G401.6 (cell line): ENCODE results near the gene TMTC1.
"Not testable (repeated sequence)": the region's sequence is repeated elsewhere in the genome, so short reads cannot be mapped to it uniquely, and the experiment has no call there.

ENCODE experiments used
- FAIRE-seq: peaks from 2 replicates; lab custom pipeline; 2012; peaks lifted over from hg19 to GRCh38; lab: Jason Lieb, UNC

Gene TMTC1

GRCh38 chr12:29566441-29566840 lies 217.3 kb downstream of the TMTC1 start:
- FAIRE-seq, result no peak

DNA sequence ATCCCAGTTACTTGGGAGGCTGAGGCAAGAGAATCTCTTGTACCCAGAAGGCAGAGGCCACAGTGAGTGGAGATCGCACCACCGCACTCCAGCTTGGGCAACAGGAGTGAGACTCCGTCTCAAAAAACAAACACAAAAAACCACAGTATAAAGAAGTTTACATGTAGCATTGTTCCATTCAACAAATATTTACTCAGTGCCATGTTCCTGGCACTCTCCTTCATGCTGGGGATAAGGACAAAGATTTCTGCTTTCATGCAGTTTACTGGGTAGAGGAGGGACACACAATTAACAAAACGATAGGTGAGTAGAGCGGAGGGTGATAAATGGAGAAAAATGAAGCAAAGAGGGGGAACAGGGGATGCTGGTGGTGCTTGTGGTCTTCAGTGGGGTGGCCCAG lies 218.0 kb downstream of the TMTC1 start:
- no peak for FAIRE-seq

- FAIRE-seq, result no peak
Measured at GRCh38 chr12:29564925-29565324, 218.8 kb downstream of the TMTC1 start.

GRCh38 chr12:29563636-29564035 lies 220.1 kb downstream of the TMTC1 start:
- no peak for FAIRE-seq

DNA sequence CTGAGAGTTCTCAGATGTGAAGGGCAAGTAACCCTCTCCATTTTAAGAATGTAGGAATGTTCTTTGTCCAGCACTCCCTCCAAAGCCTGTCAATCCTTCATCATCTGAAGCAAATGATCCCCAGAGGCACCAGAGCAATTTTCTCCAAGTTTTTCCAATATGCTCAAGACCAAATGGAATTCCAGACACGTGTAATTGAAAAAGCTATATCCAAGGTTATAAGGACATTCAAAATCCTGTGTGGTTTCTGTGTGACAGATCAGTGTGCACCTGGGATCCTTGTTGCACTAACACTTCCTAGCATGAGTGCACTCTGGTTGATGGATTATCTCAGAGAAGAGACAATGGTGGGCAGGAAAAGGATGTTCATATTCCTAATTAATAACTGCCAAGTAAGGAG lies 220.7 kb downstream of the TMTC1 start:
- no peak for FAIRE-seq

DNA sequence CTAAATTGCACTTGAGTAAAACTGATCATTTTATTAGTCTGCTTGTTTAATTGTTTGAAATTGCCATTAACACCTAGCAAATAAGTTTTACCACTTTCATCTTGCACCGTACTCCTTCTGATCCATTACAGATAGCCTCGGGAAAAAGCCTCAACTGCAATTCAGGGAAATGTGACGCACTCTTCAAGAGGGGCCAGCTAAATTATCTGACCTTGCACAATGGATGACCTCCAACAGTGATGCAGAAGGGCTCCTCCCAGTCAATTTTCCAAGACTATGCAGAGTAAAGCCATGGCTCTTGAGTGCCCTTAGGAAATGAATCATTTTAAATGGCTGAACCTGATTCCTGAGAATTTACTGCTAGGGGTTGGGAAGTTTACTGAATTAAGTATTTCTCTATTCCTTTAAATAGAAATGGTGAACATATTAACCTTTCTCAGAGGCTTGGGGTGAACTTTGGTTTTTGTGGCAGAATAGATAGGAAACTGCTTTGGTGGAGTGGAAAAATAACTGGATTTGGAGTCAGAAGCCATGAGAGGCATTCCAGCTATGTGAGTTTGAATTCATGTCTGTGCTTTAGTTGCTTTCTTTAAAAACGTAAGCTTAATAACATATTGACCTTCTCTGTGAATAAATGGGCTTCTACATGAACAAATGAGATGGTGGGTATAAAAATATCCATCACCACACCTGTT lies 221.5 kb downstream of the TMTC1 start:
- FAIRE-seq, result no peak

DNA sequence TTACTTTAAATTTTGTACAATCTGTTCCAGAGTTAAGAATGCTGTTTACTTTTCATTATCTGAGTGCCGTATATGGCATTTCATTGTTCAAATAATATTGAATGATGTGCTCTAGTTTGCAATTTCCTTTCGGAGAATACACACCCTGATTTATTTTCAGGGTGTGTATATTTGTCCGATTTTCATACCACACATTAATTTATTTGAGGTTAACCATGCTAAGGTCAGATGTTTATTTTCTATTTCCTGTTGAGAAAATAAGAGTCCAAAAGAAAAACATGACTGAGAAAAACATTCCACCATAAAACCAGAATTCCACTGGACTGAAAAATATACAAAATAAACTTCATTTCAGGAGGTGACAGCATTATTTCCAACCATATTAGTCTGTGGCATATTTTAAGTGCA lies 222.1 kb downstream of the TMTC1 start:
- no peak for FAIRE-seq

- FAIRE-seq, result no peak
Measured at GRCh38 chr12:29559198-29559597, 224.5 kb downstream of the TMTC1 start.

GRCh38 chr12:29556363-29556762 lies 227.4 kb downstream of the TMTC1 start:
- FAIRE-seq, result no peak

- FAIRE-seq, result not testable (repeated sequence)
Measured at GRCh38 chr12:29555451-29555850, 228.3 kb downstream of the TMTC1 start.

- no peak for FAIRE-seq
Measured at GRCh38 chr12:29552994-29553748, 230.6 kb downstream of the TMTC1 start.

GRCh38 chr12:29552324-29552927 lies 231.3 kb downstream of the TMTC1 start:
- FAIRE-seq, result peak; percentile 67

DNA sequence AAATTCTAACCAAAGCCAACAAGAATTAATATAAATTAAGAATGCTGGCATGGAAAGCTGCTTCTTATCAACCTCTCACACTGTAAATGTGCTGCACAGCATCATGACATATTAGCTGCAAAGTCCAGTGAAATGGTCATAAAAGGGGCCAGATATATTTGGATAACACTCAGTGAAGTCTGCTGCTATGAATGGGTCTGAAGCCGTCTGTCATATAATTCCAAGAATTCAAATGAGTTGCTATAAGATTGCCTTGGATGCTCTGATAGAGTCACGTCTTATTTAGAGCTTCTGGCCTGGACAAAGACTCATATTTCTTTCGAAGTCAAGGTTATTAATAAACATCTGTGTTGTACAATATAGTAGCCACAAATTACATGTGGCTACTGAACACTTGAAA lies 231.9 kb downstream of the TMTC1 start:
- no peak for FAIRE-seq

DNA sequence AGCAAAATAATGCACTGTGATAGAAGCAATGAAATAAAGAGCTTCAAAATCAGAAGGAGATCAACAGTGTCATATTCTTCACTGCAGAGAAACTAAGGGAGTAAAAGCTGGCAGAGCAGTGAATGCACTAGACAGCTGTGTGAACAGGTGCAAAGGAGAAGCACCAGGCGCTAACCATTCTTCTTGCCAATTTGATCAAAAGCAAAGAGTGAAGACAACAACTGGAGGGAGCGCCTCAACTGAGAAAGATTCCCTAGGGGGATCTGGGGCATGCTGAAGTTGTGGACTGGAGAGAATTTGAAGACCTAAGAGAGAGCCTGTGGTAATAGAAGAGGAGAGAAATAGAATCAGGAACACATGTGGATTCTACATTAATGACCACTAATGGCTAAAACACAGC lies 235.9 kb downstream of the TMTC1 start:
- no peak for FAIRE-seq

- FAIRE-seq, result no peak
Measured at GRCh38 chr12:29547151-29547632, 236.6 kb downstream of the TMTC1 start.

GRCh38 chr12:29546000-29546399 lies 237.7 kb downstream of the TMTC1 start:
- no peak for FAIRE-seq

- no peak for FAIRE-seq
Measured at GRCh38 chr12:29545102-29545467, 238.7 kb downstream of the TMTC1 start.

DNA sequence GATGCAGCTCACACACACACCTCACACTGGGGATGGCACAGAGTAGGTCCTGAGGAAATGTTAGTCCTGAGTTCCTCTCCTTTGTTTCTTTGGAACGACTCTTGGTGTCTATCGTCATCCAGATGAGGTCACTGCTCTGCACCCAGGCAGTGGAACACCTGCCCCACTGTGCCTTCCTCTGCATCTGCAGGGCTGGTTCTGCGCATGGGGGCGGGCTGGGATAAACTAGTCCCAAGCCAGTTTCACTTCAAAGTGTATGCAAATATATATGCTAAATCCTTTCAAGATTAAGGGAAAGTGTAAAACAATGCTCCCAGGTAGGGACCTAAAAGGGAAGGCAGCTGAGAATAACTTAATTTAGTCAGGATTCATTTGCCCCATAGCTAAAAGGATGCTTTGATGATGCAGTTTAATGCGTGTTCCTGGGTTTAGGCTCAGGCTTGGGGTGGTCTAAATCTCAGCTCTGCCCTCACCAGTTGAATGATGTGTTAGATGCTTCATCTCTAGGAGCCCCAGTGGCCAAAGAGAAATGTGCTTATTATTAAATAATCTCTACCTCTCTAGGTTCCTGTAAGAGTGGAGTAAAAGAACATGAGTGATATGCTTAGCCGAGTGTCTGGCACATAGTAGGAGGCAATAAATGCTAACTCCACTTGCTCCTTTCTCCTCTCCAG lies 239.2 kb downstream of the TMTC1 start:
- no peak for FAIRE-seq

GRCh38 chr12:29543036-29543435 lies 240.7 kb downstream of the TMTC1 start:
- no peak for FAIRE-seq

GRCh38 chr12:29537298-29537697 lies 246.4 kb downstream of the TMTC1 start:
- FAIRE-seq, result no peak

- FAIRE-seq, result no peak
Measured at GRCh38 chr12:29534935-29535334, 248.8 kb downstream of the TMTC1 start.

- FAIRE-seq, result no peak
Measured at GRCh38 chr12:29533815-29534489, 249.8 kb downstream of the TMTC1 start.
